Right ventricle myocardium inferior (tissue), 1 donor: Measurements from ENCODE around the gene MTCL1. TPM values are rescaled to one million over a fixed set of nuclear protein-coding genes. Genes with fewer than 3 reads are reported as not detected.

Experiments used
- ATAC-seq: fragments of 200-7000 bp; cut with Tn5 transposase; one replicate; pipeline ENCODE4 v1.9.1; 2020; ENCODE audit warnings: mild to moderate bottlenecking, moderate library complexity
- DNase-seq: peaks from one replicate; pipeline ENCODE4 v3.0.0; 2021; ENCODE audit errors: missing footprints
- intact Hi-C: fragments of 100-400 bp; cut with DNase I; formaldehyde crosslinking; loops from one replicate; pipeline ENCODE4 v1.11.0; 2022
- total RNA-seq: library from RNA; stranded (reverse); fragmentation: NEBNext Ultra II Directional; extraction: Animal tissue kit (Norgen Biotek cat#: 25700); gene quantifications from one replicate; pipeline ENCODE4 v1.2.1, GENCODE V29; 2021
- donor health status: DM: no; HTN: yes; CAD: no; lungs with severe emphysema.

MTCL1 gene
- total RNA-seq, 1 donor from 2014 or later = 7.0 TPM

- no peak for DNase-seq
- no peak for ATAC-seq
- intact Hi-C loops = no loop called here
Observed at GRCh38 chr18:8811115-8811514, 105.8 kb downstream of the MTCL1 start.

GRCh38 chr18:8812631-8813030 is 107.3 kb downstream of the MTCL1 start:
- intact Hi-C loops = no loop called here
- ATAC-seq = no peak
- no peak for DNase-seq

DNA sequence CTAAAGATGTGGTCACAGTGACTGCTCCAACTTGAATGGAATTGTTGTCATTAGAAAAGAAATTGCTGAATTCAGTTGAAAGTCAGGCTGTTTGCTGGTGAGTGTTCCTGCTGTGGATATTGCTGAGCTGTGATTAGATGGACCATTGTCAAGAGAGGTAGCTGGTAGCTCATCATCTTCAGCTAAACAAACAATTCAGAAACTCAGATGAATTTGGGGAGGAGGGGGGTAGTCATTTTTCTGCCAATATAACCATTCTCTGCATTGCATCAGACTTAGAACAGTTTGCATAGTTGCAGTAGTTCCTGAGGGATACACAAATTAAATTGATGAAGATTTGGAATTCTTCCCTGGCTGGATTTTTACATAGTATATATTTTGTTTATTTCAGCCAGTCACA is 108.3 kb downstream of the MTCL1 start:
- intact Hi-C loops = no loop called here
- DNase-seq (no peak), ATAC-seq (no peak)

DNA sequence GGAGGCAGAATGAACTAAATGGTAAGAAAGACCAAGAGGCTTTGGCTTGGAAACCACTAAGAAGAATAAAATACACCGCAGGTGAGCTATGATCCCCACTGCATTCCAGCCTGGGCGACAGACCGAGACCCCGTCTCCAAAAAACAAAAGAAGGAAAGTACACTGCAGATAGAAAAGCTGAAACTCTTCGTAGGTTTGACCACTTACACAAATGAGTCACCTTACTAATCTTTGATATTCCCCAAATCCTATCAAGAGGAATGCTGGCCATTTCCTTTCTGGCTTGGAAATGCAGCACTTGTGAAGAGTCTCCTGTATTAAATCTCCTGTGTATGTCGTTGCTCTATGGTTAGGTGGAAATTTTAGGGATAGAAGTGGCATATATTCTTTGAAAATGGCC is 108.8 kb downstream of the MTCL1 start:
- DNase-seq (no peak), ATAC-seq (no peak)
- intact Hi-C loops = no loop called here

DNA sequence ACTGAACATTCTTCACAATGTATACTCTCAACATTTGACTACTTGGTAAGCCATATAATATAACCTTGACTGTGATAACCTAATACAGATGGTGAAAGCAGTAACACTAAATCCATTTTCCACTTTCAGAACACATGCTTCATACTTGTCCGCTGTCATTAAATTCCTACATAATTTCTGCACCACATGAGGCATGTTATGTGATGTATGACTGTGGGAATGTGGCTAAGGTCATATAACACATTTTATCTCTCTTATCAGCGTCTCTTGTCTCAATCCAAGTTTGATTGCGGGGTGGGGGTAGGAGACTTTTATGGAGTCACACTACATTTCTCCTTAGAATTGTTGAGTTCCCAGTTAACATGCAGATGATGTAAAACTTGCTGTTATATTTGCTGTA is 110.9 kb downstream of the MTCL1 start:
- ATAC-seq = no peak
- intact Hi-C loops = no loop called here
- DNase-seq = no peak

GRCh38 chr18:8816816-8817215 is 111.5 kb downstream of the MTCL1 start:
- no peak for DNase-seq
- peak; percentile 76 for ATAC-seq
- intact Hi-C loops = no loop called here

- no peak for DNase-seq
- ATAC-seq = no peak
- intact Hi-C loops = no loop called here
Observed at GRCh38 chr18:8818982-8819381, 113.6 kb downstream of the MTCL1 start.

DNA sequence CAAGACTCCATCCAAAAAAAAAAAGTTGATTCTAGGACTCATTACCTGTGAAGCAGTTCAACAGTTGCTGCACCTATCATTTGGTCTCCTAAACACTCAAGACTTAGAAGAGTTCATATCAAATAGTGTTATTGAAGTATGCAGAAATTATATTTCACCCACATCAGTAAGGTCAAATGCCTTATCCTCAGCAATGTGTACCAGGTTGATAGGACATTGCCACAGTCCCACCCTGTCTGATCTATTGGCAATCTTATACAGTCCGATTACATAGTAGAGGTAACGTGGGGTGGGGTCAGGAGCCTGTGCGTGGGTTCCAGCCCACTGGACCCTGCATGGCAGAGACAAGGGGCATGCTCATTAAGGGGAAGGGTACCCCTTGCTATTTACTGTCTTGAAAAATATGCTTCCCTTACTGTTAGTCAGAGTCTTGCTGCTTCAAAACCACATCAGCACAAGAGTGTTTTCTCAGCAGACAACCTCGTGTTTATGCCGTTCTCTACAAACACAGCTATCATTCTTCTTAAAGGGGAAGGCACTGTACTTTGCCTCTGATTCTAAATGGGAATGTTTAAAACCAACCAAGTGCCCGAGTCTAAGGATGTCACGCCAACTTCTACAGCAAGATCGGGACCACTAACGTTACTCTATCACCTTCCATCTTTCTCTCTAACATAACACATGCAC is 115.2 kb downstream of the MTCL1 start:
- intact Hi-C loops = no loop called here
- DNase-seq = no peak
- ATAC-seq = no peak

GRCh38 chr18:8821083-8821465 is 115.7 kb downstream of the MTCL1 start:
- ATAC-seq (no peak), DNase-seq (no peak)
- intact Hi-C loops = no loop called here

DNA sequence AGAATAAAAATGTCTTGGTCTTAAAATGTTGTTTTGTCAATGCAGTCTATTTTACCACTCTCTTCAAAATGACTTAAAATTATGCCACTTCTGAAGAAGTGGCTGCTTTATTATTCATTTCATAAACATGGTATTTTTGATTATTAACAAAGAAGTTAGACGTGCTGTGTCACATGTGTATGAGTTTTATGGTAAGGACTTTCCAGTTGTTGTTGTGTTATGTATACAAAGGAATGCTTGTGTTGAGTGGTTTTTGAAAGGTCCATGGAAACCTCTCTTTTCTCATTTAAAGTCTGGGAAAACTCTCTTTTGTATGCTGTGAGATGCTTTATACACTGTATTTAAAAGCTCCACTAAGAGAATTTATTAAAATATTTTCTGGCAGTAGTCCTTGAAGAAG is 116.2 kb downstream of the MTCL1 start:
- intact Hi-C loops = no loop called here
- DNase-seq = no peak
- no peak for ATAC-seq

- ATAC-seq (no peak), DNase-seq (no peak)
- intact Hi-C loops = no loop called here
Observed at GRCh38 chr18:8822643-8823042, 117.3 kb downstream of the MTCL1 start.

DNA sequence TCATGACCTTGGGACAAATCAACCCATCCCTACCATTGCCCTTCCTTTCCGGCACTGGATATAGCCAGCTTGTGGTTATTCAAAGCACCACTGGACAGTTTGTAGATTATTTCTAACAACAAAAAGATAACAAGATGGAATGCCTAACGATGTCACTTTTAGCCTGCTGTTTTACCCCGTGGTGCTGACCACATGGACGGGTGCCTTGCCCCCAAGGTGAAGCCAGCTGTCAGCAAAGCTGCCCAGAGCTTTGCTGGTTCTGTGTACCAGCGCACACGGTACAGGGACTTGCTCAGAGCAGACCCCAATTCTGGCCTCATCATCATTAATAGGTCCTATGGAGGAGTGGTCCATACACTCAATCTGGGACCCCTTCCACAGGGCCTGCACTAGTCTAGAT is 118.2 kb downstream of the MTCL1 start:
- intact Hi-C loops = no loop called here
- DNase-seq (no peak), ATAC-seq (peak; percentile 17)

DNA sequence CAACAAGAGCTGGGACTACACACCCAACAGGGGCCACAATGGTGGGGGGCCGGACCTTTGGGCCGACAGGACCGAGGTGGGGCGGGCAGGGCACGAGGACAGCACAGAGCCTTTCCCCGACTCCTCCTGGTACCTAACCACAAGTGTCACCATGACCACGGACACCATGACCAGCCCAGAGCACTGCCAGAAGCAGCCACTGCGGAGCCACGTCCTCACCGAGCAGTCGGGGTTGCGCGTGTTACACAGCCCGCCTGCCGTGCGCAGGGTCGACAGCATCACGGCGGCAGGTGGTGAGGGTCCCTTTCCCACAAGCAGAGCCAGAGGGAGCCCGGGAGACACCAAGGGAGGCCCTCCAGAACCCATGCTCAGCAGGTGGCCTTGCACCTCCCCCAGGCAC is 119.5 kb downstream of the MTCL1 start:
- no peak for DNase-seq
- ATAC-seq = no peak
- intact Hi-C loops = no loop called here

GRCh38 chr18:8825273-8825672 is 119.9 kb downstream of the MTCL1 start:
- DNase-seq (no peak), ATAC-seq (no peak)
- intact Hi-C loops = no loop called here

DNA sequence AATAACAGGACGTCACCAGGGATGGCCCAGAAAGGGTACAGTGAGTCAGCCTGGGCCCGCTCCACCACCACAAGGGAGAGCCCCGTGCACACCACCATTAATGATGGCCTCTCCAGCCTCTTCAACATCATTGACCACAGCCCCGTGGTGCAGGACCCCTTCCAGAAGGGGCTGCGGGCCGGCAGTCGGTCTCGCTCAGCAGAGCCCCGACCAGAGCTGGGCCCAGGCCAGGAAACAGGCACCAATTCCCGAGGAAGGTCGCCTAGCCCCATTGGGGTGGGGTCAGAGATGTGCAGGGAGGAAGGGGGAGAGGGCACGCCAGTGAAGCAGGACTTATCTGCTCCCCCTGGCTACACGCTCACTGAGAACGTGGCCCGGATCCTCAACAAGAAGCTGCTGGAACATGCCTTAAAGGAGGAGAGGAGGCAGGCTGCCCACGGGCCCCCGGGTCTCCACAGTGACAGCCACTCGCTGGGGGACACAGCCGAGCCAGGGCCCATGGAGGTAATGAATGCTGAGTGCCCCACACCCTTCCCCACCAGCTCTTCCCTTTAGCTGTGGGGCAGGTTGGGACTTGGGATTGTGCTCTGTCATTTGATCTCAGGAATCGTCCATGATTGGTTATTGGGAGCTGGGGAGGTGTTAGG is 120.5 kb downstream of the MTCL1 start:
- DNase-seq (no peak), ATAC-seq (no peak)
- intact Hi-C loops = no loop called here

GRCh38 chr18:8826514-8826913 is 121.2 kb downstream of the MTCL1 start:
- no peak for ATAC-seq
- DNase-seq = no peak
- intact Hi-C loops = no loop called here

GRCh38 chr18:8826971-8827370 is 121.6 kb downstream of the MTCL1 start:
- intact Hi-C loops = no loop called here
- no peak for DNase-seq
- ATAC-seq = no peak

DNA sequence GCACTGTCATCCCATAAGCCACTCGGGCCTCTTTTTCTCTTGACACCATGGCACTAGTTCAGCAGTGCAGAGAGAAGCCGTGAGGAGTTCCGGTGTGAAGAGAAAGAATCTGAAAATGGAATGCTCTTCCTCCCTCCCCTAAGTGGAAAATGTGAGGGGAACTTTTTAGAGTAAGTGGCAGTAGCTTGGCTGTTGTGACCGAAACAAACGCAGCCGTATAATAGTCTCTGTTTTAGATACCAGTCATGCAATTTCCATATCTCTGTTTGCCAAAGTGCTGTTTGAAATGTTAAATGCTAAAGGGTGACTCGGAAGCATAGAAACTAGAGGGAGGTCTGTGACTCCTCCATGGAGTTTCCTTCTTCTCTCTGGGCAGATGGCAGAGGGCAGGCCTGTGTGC is 122.9 kb downstream of the MTCL1 start:
- intact Hi-C loops = no loop called here
- DNase-seq (no peak), ATAC-seq (no peak)

GRCh38 chr18:8828798-8829197 is 123.4 kb downstream of the MTCL1 start:
- no peak for ATAC-seq
- intact Hi-C loops = no loop called here
- DNase-seq = no peak

- intact Hi-C loops = no loop called here
- no peak for ATAC-seq
- DNase-seq = no peak
Observed at GRCh38 chr18:8830067-8831060, 125.0 kb downstream of the MTCL1 start.
